HepG2 (cell line): Measurements from ENCODE around the gene FANK1. TPM values are rescaled to one million over a fixed set of nuclear protein-coding genes. Genes with fewer than 3 reads are reported as not detected.
"Not testable (repeated sequence)": the region's sequence is repeated elsewhere in the genome, so short reads cannot be mapped to it uniquely, and the experiment has no call there.

Experiments used
- ATAC-seq: fragments of 200-7000 bp; cut with Tn5 transposase; 3 replicates; pipeline ENCODE4 v1.9.1; 2020; ENCODE audit warnings: mild to moderate bottlenecking, moderate library complexity
- BruUV-seq: library from RNA; stranded (reverse); fragments of 400-500 nt; replicated peaks from 2 replicates; lab custom pipeline; 2021; lab: Mats Ljungman, UMichigan
- CTCF ChIA-PET: fragments of 300-600 bp; formaldehyde crosslinking; extraction: SDS; loops from one replicate; lab custom pipeline; 2021; ENCODE audit warnings: low total read pairs, inconsistent platforms, low intra/inter-chr PET ratio; lab: Yijun Ruan, JAX
- POLR2A ChIA-PET: fragments of 350-600 bp; sonication (Branson Sonifier 250); formaldehyde crosslinking; loops from one replicate; lab custom pipeline; 2020; ENCODE audit warnings: antibody characterized with exemption, inconsistent platforms; lab: Yijun Ruan, JAX
- DNase-seq: peaks from one replicate; pipeline ENCODE4 v3.0.0-alpha.2; 2015; ENCODE audit warnings: low spot score
- FAIRE-seq: peaks from 3 replicates; lab custom pipeline; 2011; peaks lifted over from hg19 to GRCh38; lab: Jason Lieb, UNC
- H2AFZ ChIP-seq: one replicate; pipeline ENCODE4 v1.6.1; 2011; ENCODE audit warnings: low read length, inconsistent platforms
- H3K27ac ChIP-seq: fragments of 300-600 bp; 3 replicates; pipeline ENCODE4 v1.8.0; 2011; ENCODE audit warnings: mixed run types, mild to moderate bottlenecking, mixed read lengths, low read length, inconsistent platforms; ENCODE audit not compliant: insufficient read depth; ENCODE audit errors: extremely low read length
- H3K27me3 ChIP-seq, 2 experiments: fragments of 200-600 bp in 1 of 2; 2 replicates in 1 of 2; 3 replicates in 1 of 2; pipeline versions ENCODE4 v1.6.0 to v1.8.0; 2011; ENCODE audit warnings: low read length in 2 of 2, mild to moderate bottlenecking in 2 of 2, moderate library complexity in 2 of 2, inconsistent platforms in 1 of 2; ENCODE audit not compliant: insufficient read depth in 2 of 2, control insufficient read depth in 1 of 2
- H3K36me3 ChIP-seq, 2 experiments: fragments of 200-600 bp in 1 of 2; replicated peaks in 1 of 2; 2 replicates in 1 of 2; 3 replicates in 1 of 2; pipeline versions ENCODE4 v1.5.1 to v1.8.0; 2011; ENCODE audit warnings: low read length in 2 of 2, inconsistent platforms in 1 of 2; ENCODE audit not compliant: insufficient read depth in 2 of 2, control insufficient read depth in 1 of 2
- H3K4me1 ChIP-seq: 2 replicates; pipeline ENCODE4 v1.5.1; 2012; ENCODE audit warnings: low read length, inconsistent platforms; ENCODE audit not compliant: insufficient read depth
- H3K4me2 ChIP-seq: 2 replicates; pipeline ENCODE4 v1.6.0; 2011; ENCODE audit warnings: low read depth, low read length, inconsistent platforms
- H3K4me3 ChIP-seq, 3 experiments: fragments of 200-600 bp in 1 of 3; sonication (generic), shearing (Covaris generic) in 1 of 3; replicated peaks in 1 of 3; 2 replicates each; pipeline ENCODE4 v1.5.1; 2011 to 2016; ENCODE audit warnings: low read length in 3 of 3, inconsistent platforms in 2 of 3, low read depth in 2 of 3, mild to moderate bottlenecking in 2 of 3, control low read depth in 1 of 3, mixed read lengths in 1 of 3; ENCODE audit not compliant: insufficient read depth in 1 of 3
- H3K79me2 ChIP-seq: one replicate; pipeline ENCODE4 v1.6.1; 2011; ENCODE audit warnings: low read length, inconsistent platforms; ENCODE audit not compliant: insufficient read depth
- H3K9ac ChIP-seq: 2 replicates; pipeline ENCODE4 v1.6.0; 2011; ENCODE audit warnings: mild to moderate bottlenecking, low read depth, low read length, inconsistent platforms; ENCODE audit not compliant: insufficient read depth
- H3K9me3 ChIP-seq: 2 replicates; pipeline ENCODE4 v1.5.1; 2012; ENCODE audit warnings: mild to moderate bottlenecking, low read length
- H4K20me1 ChIP-seq: 2 replicates; pipeline ENCODE4 v1.6.0; 2011; ENCODE audit warnings: inconsistent platforms, mild to moderate bottlenecking, low read length, moderate library complexity; ENCODE audit not compliant: insufficient read depth
- CERS6 ChIP-seq: sonication (generic); formaldehyde crosslinking; IDR thresholded peaks from 2 replicates; pipeline ENCODE4 v1.5.0; 2020; ENCODE audit warnings: missing genetic modification reagents
- SCMH1 ChIP-seq: sonication (generic); formaldehyde crosslinking; IDR thresholded peaks from 2 replicates; pipeline ENCODE4 v1.9.0; 2021; ENCODE audit warnings: missing genetic modification reagents, mild to moderate bottlenecking, borderline replicate concordance
- ZBTB40 ChIP-seq, 2 experiments: fragments of 450-650 bp in 1 of 2; sonication (generic) in 1 of 2; formaldehyde crosslinking in 1 of 2; IDR thresholded peaks; 2 replicates each; pipeline versions ENCODE4 v1.6.1 to v1.8.0; 2016 to 2022; ENCODE audit warnings: antibody characterized with exemption in 1 of 2, mild to moderate bottlenecking in 1 of 2, missing genetic modification reagents in 1 of 2
- ZNF792 ChIP-seq: IDR thresholded peaks from 2 replicates; pipeline ENCODE4 v1.6.1; 2016
- WGBS: methylation state at CpG from one replicate; pipeline ENCODE4 v1.1.6; 2017; ENCODE audit warnings: low lambda C conversion rate; 5-methylcytosine and 5-hydroxymethylcytosine counted together
- in situ Hi-C: cut with HindIII; loops from 2 replicates; pipeline ENCODE4 v1.10.0; 2017; ENCODE audit warnings: low pct_unique_long_range_greater_than_20kb; ENCODE audit not compliant: extremely low pct_ligation_motif_present
- intact Hi-C: fragments of 100-400 bp; cut with micrococcal nuclease; formaldehyde crosslinking; loops from one replicate; pipeline ENCODE4 v1.10.0; 2022; ENCODE audit not compliant: unreplicated experiment
- polyA plus RNA-seq, 8 experiments: library from polyadenylated mRNA; depleted of rRNA in 3 of 8; stranded (reverse) in 7 of 8; unstranded in 1 of 8; fragments of >200 nt; fragmentation: Illumina TruSeq in 4 of 8; extraction: Trizol in 4 of 8; gene quantifications; 2 replicates each; pipeline versions ENCODE4 v1.2.1 to v1.2.3, GENCODE V29; 2011 to 2016; ENCODE audit warnings: low read depth in 4 of 8, missing spikeins in 1 of 8, mixed read lengths in 1 of 8; ENCODE audit not compliant: insufficient read depth in 1 of 8
- total RNA-seq, 5 experiments: library from RNA; depleted of rRNA; stranded (reverse); fragments of >200 nt; fragmentation: Illumina TruSeq; extraction: Trizol; gene quantifications; 2 replicates each; pipeline ENCODE4 v1.2.3, GENCODE V29; 2016; ENCODE audit warnings: low read depth in 1 of 5

FANK1 gene
- total and polyA plus RNA-seq, 2 of the 13 experiments (the other 11 are each of a cell fraction or from before 2014, with no cell fraction given): 0.22 TPM; not detected in 1

GRCh38 chr10:126047749-126048148 lies 151.4 kb downstream of the FANK1 start:
- POLR2A ChIA-PET, CTCF ChIA-PET, intact Hi-C loops, H3K9me3 ChIP-seq, H3K4me1 ChIP-seq, H3K4me2 ChIP-seq, ATAC-seq, H2AFZ ChIP-seq, in situ Hi-C loops, DNase-seq, H4K20me1 ChIP-seq, H3K36me3 ChIP-seq, H3K79me2 ChIP-seq, BruUV-seq, H3K9ac ChIP-seq, H3K4me3 ChIP-seq, H3K27ac ChIP-seq, FAIRE-seq: not testable (repeated sequence)
- peaks cover 4 to 30% of the 10 kb centered on the region in 2 experiments for H3K27me3 ChIP-seq
- WGBS: 0% methylated on average over 1 of the region's 1 CpG

GRCh38 chr10:126049759-126050700 lies 153.7 kb downstream of the FANK1 start:
- H3K9ac ChIP-seq: no peak overlapping the region
- no peak overlapping the region for H3K4me2 ChIP-seq
- intact Hi-C loops (no loop called here), in situ Hi-C loops (no loop called here)
- no peak overlapping the region for H2AFZ ChIP-seq
- no peak overlapping the region for H3K27ac ChIP-seq
- H3K79me2 ChIP-seq: no peaks in the 10 kb centered on the region
- no peaks in the 10 kb centered on the region for H3K4me1 ChIP-seq
- BruUV-seq: no TSS peak
- H3K9me3 ChIP-seq: no peaks in the 10 kb centered on the region
- H3K27me3 ChIP-seq: peaks cover 1 to 29% of the 10 kb centered on the region in 2 experiments; a peak in 4 of 5 replicates
- no peaks in the 10 kb centered on the region for H4K20me1 ChIP-seq
- no peaks in the 10 kb centered on the region for H3K36me3 ChIP-seq
- no peak overlapping the region for H3K4me3 ChIP-seq
- CTCF ChIA-PET: no interaction called here
- DNase-seq: no peak
- FAIRE-seq: no peak
- ATAC-seq: no peak
- TF ChIP-seq SCMH1 (CRISPR knock-in tag) (no peak), ZBTB40 (IDR thresholded peaks at IDR 0.05) (no peak), ZBTB40 (CRISPR knock-in tag; IDR thresholded peaks at IDR 0.05) (no peak), ZNF792 (CRISPR knock-in tag) (no peak), CERS6 (CRISPR knock-in tag) (no peak)
- POLR2A ChIA-PET: no interaction called here
- WGBS: 9% methylated on average over 12 of the region's 13 CpGs
